HG03196 (cell line): ENCODE results near the gene CDH5.

Experiments
- ATAC-seq: cut with Tn5 transposase; IDR thresholded peaks from one replicate; pipeline ENCODE4 v1.9.1; 2021; ENCODE audit not compliant: unreplicated experiment

The CDH5 gene

GRCh38 chr16:66416136-66416535, 49.6 kb downstream of the CDH5 start:
- ATAC-seq: no peak

- ATAC-seq: no peak
These were observed 50.6 kb downstream of the CDH5 start for GRCh38 chr16:66416939-66417700.

DNA sequence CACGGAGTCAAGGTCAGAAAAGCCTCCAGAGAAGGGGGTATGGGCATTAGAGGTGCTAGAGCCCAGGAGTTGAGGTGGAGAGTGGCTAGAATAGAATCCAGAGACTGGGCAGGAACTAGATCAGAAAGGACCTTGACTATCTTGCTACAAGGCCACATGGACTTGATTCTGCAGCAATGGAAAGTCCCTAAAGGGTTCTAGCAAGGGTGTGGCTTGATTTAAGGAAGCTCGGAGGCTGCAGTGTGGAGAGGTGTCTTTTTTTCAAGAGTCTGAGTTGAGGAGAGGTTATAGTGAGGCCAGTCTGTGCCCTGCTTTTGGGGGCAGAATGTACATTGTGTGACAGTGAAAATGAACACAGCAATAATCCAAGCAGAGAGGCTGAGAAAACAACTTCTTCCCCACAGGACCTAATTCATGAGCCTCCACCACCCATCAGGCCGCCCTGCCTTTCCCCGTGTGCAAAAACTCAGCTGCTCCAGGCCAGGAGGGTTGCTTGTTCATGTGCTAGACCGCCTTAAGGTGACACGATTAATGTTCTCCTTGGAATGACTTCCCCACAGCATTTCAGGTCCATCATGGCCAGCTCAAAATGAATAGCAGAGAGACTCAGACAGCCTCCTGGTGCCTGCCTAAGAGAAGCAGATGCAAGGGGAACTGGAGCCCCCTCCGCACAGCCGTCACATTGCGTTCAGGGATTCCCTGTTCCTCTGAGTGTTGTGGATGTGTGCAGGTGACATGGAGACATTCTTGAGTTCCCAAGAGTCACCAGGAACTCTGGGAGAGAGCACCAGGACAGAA, 51.9 kb downstream of the CDH5 start:
- ATAC-seq: no peak

DNA sequence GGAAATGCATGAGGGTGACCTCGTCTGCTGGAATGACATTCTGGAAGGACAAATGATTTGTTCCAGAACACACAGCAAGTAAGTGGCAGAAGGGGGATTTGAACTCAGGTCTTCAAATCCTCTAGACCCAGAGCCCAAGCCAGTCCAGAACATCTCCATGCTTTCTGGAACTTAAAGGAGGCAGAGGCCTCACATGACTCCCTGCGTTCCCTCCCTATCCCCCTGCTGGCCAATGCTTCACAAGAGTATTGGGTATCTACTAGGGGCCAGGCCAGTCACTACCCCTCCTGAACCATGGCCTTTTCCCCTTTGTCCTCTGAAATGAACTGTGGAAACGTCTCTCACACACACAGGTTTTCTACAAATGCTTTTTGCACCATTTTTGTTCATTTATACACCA, 53.0 kb downstream of the CDH5 start:
- no peak for ATAC-seq

DNA sequence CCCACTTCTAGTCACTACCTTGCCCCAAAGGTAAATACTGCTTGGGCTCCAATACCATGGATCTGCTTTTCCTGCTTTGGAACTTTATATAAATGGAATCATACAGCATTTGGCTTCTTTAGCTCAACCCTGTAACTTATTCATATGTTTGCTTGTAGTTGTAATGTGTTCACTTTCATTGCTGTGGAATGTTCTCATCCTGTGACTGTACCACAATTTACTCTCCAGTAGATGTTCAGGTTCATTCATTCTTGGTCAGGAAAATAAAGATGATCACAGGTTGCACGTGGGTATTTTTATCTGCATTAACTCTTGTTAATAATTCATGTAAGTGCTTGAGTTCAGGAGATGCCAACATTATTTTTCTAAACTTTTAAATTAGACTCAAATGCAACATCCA, 53.9 kb downstream of the CDH5 start:
- no peak for ATAC-seq

DNA sequence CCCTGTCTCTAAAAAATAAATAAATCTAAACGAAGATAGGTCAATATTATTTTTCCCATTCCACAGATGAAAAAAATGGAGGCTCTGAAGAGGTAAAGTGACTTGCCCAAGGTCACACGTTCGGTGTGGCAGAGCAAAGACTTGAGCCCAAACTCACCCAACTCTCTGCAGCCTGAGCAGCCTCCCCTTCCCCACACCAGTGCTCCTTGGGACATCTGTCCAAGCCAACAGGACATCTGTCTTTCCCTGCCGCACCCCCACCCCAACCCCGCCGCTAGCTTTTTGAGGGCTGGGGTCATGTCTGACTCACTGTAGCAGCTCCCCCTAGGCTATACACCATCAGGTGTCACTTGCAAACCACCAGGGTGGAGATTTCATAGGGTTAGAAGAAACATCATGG, 55.4 kb downstream of the CDH5 start:
- ATAC-seq: no peak

DNA sequence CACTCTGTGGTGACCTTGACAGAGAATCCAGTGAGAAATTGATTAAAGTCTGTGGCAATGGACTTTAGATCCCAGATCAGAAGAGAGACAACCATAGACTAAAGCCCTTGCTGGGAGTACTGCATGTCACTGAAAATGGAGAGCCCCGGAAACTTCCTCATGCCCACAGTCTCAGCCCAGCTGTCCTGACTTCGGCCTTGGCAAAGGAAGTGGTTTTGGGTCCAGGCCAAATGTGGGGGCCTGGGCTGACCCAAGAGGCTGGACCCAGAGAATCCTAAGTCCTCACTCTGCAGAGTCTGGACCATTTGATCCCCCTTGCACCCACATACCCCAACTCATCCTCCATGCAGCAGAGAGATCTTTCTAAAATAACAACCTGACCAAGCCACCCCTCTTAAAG, 55.9 kb downstream of the CDH5 start:
- no peak for ATAC-seq

DNA sequence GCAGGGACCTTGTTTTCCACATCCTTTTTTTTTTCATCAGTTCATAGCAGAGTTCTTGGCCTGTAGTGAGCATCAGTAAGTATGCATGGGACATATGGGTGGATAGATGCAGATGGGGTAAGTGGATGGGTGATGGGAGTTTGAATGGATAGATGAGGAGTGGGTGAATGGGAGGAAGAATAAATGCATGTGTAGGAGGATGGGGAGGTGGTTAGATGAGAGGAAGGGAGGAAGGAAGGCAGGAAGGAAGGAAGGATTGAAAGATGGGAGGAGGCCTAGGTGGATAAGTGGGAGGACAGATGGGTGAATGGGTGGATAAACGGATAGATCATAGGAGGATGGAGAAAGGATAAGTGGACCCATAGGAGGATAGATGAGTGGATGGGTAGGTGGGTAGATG, 56.7 kb downstream of the CDH5 start:
- no peak for ATAC-seq

GRCh38 chr16:66425651-66426050, 59.2 kb downstream of the CDH5 start:
- ATAC-seq: no peak

DNA sequence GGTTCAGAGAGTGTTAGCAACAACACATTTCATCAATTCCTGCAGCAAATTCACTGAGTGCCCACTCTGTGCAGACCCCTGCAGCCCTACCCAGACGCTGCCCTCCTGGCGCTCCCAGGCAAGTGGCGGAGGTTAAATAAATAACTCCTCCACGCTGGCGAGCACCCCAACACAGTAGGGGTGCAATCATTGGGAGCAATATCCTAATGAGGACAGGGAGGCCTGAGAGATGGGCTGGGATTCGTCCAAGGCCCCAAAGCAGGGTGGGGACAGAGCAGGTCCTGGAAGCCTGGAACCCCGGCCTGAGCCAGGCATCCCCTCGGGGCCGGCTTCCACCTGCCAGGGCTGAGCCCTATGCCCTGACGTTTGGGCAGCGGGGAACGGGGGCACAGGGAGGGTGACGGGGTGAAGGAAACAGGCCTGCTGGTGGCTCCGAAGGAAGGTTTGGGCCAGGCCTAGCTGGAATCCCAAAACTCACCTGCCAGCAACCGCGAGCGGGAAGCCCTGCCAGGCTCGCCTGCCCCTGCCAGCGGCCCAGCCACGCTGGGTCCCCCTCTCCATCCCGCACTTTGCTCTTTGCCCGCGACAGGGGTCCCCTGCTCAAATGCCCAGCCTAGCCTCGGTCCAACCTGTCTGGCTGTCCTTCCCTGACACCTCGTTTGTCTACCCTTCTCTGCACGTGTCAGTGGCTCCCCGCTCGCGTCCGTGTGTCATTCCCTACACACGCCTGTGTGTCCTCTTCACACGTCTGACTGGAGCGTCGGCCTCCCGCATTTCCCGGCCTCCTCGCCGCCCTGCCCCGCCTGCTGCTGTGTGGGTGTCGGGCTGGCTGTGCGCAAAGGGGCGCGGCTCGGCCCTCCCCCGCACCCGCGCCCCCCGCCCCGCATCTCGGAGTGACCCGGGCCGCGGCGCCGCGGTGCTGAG, 59.9 kb downstream of the CDH5 start:
- no peak for ATAC-seq

- ATAC-seq: no peak
These were observed 60.8 kb downstream of the CDH5 start, which contains the start of gene BEAN1 for GRCh38 chr16:66427036-66427860. TSS of gene BEAN1 (plus strand) at chr16:66427295. CDS start at chr16:66437677, 10,382 bp downstream.

- no peak for ATAC-seq
These were observed 61.6 kb downstream of the CDH5 start for GRCh38 chr16:66427871-66428681.

GRCh38 chr16:66428682-66429251, 62.3 kb downstream of the CDH5 start:
- ATAC-seq: no peak

DNA sequence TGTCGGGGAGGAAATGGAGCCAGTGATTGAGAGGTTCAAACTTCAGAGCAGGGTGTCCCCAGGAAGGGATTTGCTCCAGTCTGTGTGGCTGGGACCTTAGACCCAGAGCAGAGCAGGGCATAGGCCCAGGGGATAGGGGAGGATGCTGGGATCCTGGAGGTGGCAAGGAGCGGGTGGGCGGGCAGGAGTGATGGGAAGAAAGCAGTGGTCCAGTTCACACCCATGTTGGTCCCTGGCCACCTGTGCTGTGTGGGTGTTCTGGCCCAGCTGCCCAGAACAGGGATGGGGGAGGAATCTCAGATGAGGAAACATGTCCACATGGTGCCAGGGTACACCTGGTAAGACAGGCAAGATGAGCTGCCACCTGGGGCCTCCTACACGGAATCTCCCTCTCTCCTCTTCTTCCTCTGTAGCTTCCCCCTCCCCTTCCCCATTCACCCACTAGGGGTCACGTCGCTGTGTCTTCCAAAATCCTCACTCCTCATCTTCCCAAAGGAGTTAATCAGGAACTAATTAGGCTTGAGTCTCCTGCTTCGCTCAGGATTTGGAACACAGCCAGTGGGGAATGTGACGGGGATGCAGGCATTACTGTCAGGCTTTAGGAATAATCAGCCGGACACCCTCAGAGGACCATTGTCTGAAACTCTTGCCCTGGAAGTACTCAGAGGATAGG, 62.9 kb downstream of the CDH5 start:
- ATAC-seq: no peak

DNA sequence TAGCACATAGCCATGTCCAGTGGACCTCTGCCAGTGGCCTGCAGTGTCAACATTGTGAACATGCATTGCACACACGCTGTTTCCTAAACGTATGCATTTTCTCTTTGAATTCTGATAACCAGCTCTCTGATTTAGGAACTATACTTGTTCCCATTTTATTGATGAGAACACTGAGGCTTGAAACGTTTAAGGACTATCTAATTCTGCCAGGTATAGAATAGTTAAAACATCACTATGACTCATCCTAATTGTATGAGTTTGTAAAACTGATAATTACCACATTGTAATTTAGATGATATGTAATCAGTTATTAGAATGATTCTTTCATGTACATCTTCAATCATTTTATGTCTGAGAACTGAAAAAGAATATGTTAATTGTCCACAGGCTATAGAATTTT, 63.7 kb downstream of the CDH5 start:
- no peak for ATAC-seq

GRCh38 chr16:66431760-66432159, 65.3 kb downstream of the CDH5 start:
- ATAC-seq: no peak

DNA sequence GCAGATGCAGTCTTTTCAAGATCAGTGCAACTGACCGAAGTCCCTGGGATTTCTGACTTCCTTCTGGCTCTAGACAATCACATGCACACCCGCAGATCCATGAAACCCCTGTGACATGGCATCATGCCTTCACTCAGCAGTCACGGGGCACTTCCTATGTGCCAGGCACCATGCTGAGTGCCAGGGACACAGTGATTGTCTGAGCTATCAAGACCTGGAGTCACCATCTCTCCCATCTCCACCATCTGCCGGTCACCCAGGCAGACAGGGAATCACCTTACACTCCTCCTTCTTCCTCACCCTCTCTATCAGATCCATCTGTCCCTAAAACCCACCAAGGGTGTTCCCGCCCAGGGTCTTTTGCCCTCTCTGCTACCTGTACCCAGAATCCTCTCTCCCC, 65.9 kb downstream of the CDH5 start:
- ATAC-seq: no peak

GRCh38 chr16:66434619-66435430, 68.3 kb downstream of the CDH5 start:
- ATAC-seq: no peak
